Measurements from ENCODE around the gene SCN3B. TPM values are rescaled to one million over a fixed set of nuclear protein-coding genes. Genes with fewer than 3 reads are reported as not detected.

The SCN3B gene
- total and polyA plus RNA-seq, 9 of the 15 experiments (the other 6 are each of a cell fraction or from before 2014, with no cell fraction given), result 0.01 to 0.15 (median 0.04) TPM; not detected in 6

DNA sequence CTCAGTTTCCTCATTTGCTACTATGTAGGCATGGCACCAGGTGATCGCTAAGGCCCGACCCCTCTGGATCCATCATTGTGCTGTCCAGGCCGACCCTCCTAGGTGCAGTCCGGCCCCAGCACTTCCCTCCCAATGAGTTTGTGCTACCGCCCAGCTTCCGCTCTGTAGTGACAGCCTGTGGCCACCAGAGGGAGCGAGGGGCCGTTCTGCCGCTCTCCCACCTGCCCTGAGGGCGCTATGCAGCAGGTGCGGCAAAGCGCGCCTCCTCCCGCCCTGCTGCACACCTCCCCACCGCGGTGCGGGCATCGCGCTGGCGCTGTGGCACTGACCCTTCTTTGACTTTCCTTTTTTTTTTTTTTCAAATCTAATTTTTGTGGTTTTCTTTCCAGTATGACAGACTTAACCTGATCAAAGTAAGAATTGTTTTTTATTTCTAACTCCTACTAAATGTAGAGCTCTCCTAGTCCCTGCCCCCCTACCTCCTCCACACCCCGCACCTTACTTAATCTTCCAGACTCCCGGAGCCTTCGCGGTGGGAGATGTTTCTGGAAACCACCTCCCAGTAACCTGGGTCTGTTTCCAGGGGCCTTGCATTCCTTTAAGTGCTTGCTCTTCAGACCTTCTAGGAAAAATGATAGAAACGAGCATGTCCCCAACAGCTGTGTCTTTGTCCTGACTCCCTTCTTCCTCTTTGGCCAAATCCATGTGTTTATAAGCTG, 73.7 kb downstream of the SCN3B start (continued):
- TF ChIP-seq, protein P1, sequence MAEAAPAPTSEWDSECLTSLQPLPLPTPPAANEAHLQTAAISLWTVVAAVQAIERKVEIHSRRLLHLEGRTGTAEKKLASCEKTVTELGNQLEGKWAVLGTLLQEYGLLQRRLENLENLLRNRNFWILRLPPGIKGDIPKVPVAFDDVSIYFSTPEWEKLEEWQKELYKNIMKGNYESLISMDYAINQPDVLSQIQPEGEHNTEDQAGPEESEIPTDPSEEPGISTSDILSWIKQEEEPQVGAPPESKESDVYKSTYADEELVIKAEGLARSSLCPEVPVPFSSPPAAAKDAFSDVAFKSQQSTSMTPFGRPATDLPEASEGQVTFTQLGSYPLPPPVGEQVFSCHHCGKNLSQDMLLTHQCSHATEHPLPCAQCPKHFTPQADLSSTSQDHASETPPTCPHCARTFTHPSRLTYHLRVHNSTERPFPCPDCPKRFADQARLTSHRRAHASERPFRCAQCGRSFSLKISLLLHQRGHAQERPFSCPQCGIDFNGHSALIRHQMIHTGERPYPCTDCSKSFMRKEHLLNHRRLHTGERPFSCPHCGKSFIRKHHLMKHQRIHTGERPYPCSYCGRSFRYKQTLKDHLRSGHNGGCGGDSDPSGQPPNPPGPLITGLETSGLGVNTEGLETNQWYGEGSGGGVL (CRISPR knock-in tag; IDR thresholded peaks at IDR 0.05), result no peak
- TF ChIP-seq, protein P2, sequence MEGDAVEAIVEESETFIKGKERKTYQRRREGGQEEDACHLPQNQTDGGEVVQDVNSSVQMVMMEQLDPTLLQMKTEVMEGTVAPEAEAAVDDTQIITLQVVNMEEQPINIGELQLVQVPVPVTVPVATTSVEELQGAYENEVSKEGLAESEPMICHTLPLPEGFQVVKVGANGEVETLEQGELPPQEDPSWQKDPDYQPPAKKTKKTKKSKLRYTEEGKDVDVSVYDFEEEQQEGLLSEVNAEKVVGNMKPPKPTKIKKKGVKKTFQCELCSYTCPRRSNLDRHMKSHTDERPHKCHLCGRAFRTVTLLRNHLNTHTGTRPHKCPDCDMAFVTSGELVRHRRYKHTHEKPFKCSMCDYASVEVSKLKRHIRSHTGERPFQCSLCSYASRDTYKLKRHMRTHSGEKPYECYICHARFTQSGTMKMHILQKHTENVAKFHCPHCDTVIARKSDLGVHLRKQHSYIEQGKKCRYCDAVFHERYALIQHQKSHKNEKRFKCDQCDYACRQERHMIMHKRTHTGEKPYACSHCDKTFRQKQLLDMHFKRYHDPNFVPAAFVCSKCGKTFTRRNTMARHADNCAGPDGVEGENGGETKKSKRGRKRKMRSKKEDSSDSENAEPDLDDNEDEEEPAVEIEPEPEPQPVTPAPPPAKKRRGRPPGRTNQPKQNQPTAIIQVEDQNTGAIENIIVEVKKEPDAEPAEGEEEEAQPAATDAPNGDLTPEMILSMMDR (IDR thresholded peaks at IDR 0.05 in 2 of 3, conservative IDR thresholded peaks at IDR 0.05 in 1 of 3; ENCODE audit: insufficient read depth in 2 of 3, low read depth in 1 of 3, low read length in 3 of 3), result peak; percentile 84 to 97 (median 89)
- TF ChIP-seq PURB (CRISPR knock-in tag; IDR thresholded peaks at IDR 0.05; ENCODE audit: low read depth), result no peak
- peak; percentile 51; the same call in 1 of the 2 replicates for TF ChIP-seq ZEB2 (IDR thresholded peaks at IDR 0.05)
- no peak for TF ChIP-seq NFE2L1 (tag; IDR thresholded peaks at IDR 0.05; ENCODE audit: borderline replicate concordance, low read depth)
- TF ChIP-seq ZNF707 (CRISPR knock-in tag; conservative IDR thresholded peaks at IDR 0.05), result no peak
- no peak for TF ChIP-seq HMG20A (CRISPR knock-in tag; conservative IDR thresholded peaks at IDR 0.05)
- TF ChIP-seq CBX2 (IDR thresholded peaks at IDR 0.05; ENCODE audit: insufficient read depth, low read length, poor library complexity, severe bottlenecking), result no peak
- TF ChIP-seq RFX5 (IDR thresholded peaks at IDR 0.05; ENCODE audit: low read depth, low read length), result no peak
- no peak for TF ChIP-seq ZNF695 (CRISPR knock-in tag; IDR thresholded peaks at IDR 0.05)
- TF ChIP-seq PHB (CRISPR knock-in tag; IDR thresholded peaks at IDR 0.05), result no peak
- no peak for TF ChIP-seq ZNF121 (CRISPR knock-in tag; conservative IDR thresholded peaks at IDR 0.05)
- TF ChIP-seq SPI1 (IDR thresholded peaks at IDR 0.05; ENCODE audit: borderline replicate concordance, low read depth, low read length), result peak; percentile 45; the same call in 1 of the 2 replicates
